H1 (cell line): ENCODE measurements around the gene KLHL17. TPM values are rescaled to one million over a fixed set of nuclear protein-coding genes. Genes with fewer than 3 reads are reported as not detected.

Experiments
- CTCF ChIA-PET: fragments of 300-600 bp; sonication (Branson Sonifier 250); formaldehyde crosslinking; loops from one replicate; lab custom pipeline; 2021; ENCODE audit not compliant: partially characterized antibody; lab: Charles Lee
- POLR2A ChIA-PET: fragments of 300-600 bp; sonication (Branson Sonifier 250); formaldehyde crosslinking; loops from one replicate; lab custom pipeline; 2021; ENCODE audit warnings: inconsistent platforms; ENCODE audit not compliant: partially characterized antibody; lab: Charles Lee
- DNase-seq, 2 experiments: peaks; one replicate each; pipeline versions ENCODE4 v3.0.0 to v3.0.0-alpha.2; 2010 to 2022; ENCODE audit warnings: low spot score in 2 of 2, low read depth in 1 of 2, mixed read lengths in 1 of 2
- FAIRE-seq: peaks from 2 replicates; lab custom pipeline; 2011; peaks lifted over from hg19 to GRCh38; lab: Jason Lieb, UNC
- H2AFZ ChIP-seq: 2 replicates; pipeline ENCODE4 v1.8.1; 2012; ENCODE audit warnings: low read length, inconsistent platforms
- H2AK5ac ChIP-seq: 2 replicates; pipeline ENCODE4 v1.6.1; 2013; ENCODE audit warnings: low read depth, low read length
- H2BK120ac ChIP-seq: replicated peaks from 2 replicates; pipeline ENCODE3; 2013; ENCODE audit warnings: low read depth, low read length, inconsistent platforms
- H2BK12ac ChIP-seq: 2 replicates; pipeline ENCODE4 v1.6.1; 2013; ENCODE audit warnings: low read depth, low read length
- H2BK15ac ChIP-seq: 2 replicates; pipeline ENCODE4 v1.6.1; 2013; ENCODE audit warnings: low read length
- H2BK20ac ChIP-seq: 2 replicates; pipeline ENCODE4 v1.6.1; 2013; ENCODE audit warnings: low read length
- H2BK5ac ChIP-seq: 2 replicates; pipeline ENCODE4 v1.6.1; 2013; ENCODE audit warnings: low read depth, low read length
- H3K14ac ChIP-seq: 2 replicates; pipeline ENCODE4 v1.6.1; 2013; ENCODE audit warnings: inconsistent platforms; ENCODE audit not compliant: insufficient read length
- H3K18ac ChIP-seq: 2 replicates; pipeline ENCODE4 v1.6.1; 2013; ENCODE audit warnings: low read length; ENCODE audit errors: extremely low read depth
- H3K23ac ChIP-seq: 2 replicates; pipeline ENCODE4 v1.6.1; 2013; ENCODE audit warnings: inconsistent platforms; ENCODE audit not compliant: insufficient read length
- H3K23me2 ChIP-seq: 2 replicates; pipeline ENCODE4 v1.6.1; 2013; ENCODE audit warnings: low read depth, low read length
- H3K27ac ChIP-seq: 2 replicates; pipeline ENCODE4 v1.6.1; 2011; ENCODE audit warnings: low read depth, low read length, inconsistent platforms
- H3K27me3 ChIP-seq, 4 experiments: replicated peaks in 1 of 4; 1 replicate in 1 of 4; 2 replicates in 3 of 4; pipeline versions ENCODE4 v1.6.1 to v1.8.1; 2011 to 2013; ENCODE audit warnings: low read length in 3 of 4, mild to moderate bottlenecking in 3 of 4, inconsistent platforms in 2 of 4, mixed read lengths in 2 of 4, moderate library complexity in 1 of 4; ENCODE audit not compliant: control insufficient read depth in 3 of 4, insufficient read depth in 3 of 4; ENCODE audit errors: extremely low read depth in 1 of 4
- H3K36me3 ChIP-seq, 4 experiments: 2 replicates each; pipeline versions ENCODE4 v1.6.1 to v1.8.1; 2011 to 2013; ENCODE audit warnings: mild to moderate bottlenecking in 4 of 4, low read length in 3 of 4, moderate library complexity in 2 of 4, control low read depth in 1 of 4, inconsistent platforms in 1 of 4; ENCODE audit not compliant: insufficient read depth in 4 of 4, control insufficient read depth in 2 of 4
- H3K4ac ChIP-seq: replicated peaks from 2 replicates; pipeline ENCODE3; 2013; ENCODE audit warnings: low read length, low read depth, mixed read lengths, inconsistent platforms; ENCODE audit not compliant: insufficient read length
- H3K4me1 ChIP-seq, 4 experiments: replicated peaks in 1 of 4; 1 replicate in 1 of 4; 2 replicates in 3 of 4; pipeline versions ENCODE4 v1.6.1 to v1.8.1; 2011 to 2013; ENCODE audit warnings: low read length in 3 of 4, inconsistent platforms in 2 of 4, mixed read lengths in 1 of 4; ENCODE audit not compliant: insufficient read depth in 4 of 4, control insufficient read depth in 3 of 4
- H3K4me2 ChIP-seq, 2 experiments: 2 replicates each; pipeline versions ENCODE4 v1.6.1 to v1.8.1; 2011 to 2013; ENCODE audit warnings: low read depth in 2 of 2, low read length in 2 of 2, control low read depth in 1 of 2, inconsistent platforms in 1 of 2, mild to moderate bottlenecking in 1 of 2; ENCODE audit not compliant: insufficient read depth in 1 of 2
- H3K4me3 ChIP-seq, 4 experiments: fragments of 200-600, 300-600 bp in 1 of 4; sonication (generic), shearing (Covaris generic), sonication (Bioruptor Twin) in 1 of 4; 2 replicates each; pipeline versions ENCODE4 v1.5.1 to v1.8.1; 2011 to 2016; ENCODE audit warnings: low read length in 4 of 4, low read depth in 3 of 4, control low read depth in 2 of 4, inconsistent platforms in 2 of 4, mild to moderate bottlenecking in 2 of 4, mixed read lengths in 1 of 4, moderate library complexity in 1 of 4; ENCODE audit not compliant: insufficient read depth in 2 of 4; ENCODE audit errors: extremely low read depth in 1 of 4
- H3K56ac ChIP-seq: replicated peaks from 2 replicates; pipeline ENCODE3; 2013; ENCODE audit warnings: low read depth, mild to moderate bottlenecking, mixed read lengths, low read length, inconsistent platforms; ENCODE audit not compliant: insufficient read length
- H3K79me1 ChIP-seq: 2 replicates; pipeline ENCODE4 v1.6.1; 2013; ENCODE audit warnings: low read depth, low read length, control low read depth
- H3K79me2 ChIP-seq, 2 experiments: 2 replicates each; pipeline versions ENCODE4 v1.6.1 to v1.8.1; 2012 to 2013; ENCODE audit warnings: low read length in 2 of 2, mild to moderate bottlenecking in 2 of 2, inconsistent platforms in 1 of 2; ENCODE audit not compliant: insufficient read depth in 2 of 2, control insufficient read depth in 1 of 2
- H3K9ac ChIP-seq, 4 experiments: replicated peaks in 1 of 4; 1 replicate in 1 of 4; 2 replicates in 3 of 4; pipeline versions ENCODE4 v1.6.1 to v1.8.1; 2011 to 2013; ENCODE audit warnings: low read depth in 3 of 4, low read length in 3 of 4, control low read depth in 2 of 4, mild to moderate bottlenecking in 2 of 4, moderate library complexity in 2 of 4, inconsistent platforms in 1 of 4; ENCODE audit errors: extremely low read depth in 1 of 4
- H3K9me3 ChIP-seq, 2 experiments: 2 replicates each; pipeline versions ENCODE4 v1.6.1 to v1.8.1; 2012 to 2013; ENCODE audit warnings: mild to moderate bottlenecking in 2 of 2, moderate library complexity in 2 of 2, control low read depth in 1 of 2, inconsistent platforms in 1 of 2, low read depth in 1 of 2, low read length in 1 of 2, mixed read lengths in 1 of 2; ENCODE audit not compliant: insufficient read depth in 2 of 2
- H4K20me1 ChIP-seq, 2 experiments: replicated peaks in 1 of 2; 2 replicates each; pipeline versions ENCODE3 to v1.8.1; 2011 to 2013; ENCODE audit warnings: inconsistent platforms in 2 of 2, low read length in 2 of 2, mild to moderate bottlenecking in 1 of 2; ENCODE audit not compliant: insufficient read depth in 2 of 2, control insufficient read depth in 1 of 2
- H4K5ac ChIP-seq: 2 replicates; pipeline ENCODE4 v1.6.1; 2013; ENCODE audit warnings: low read length, low read depth, mixed read lengths, inconsistent platforms; ENCODE audit not compliant: insufficient read length
- H4K8ac ChIP-seq: 2 replicates; pipeline ENCODE4 v1.8.0; 2013; ENCODE audit warnings: mild to moderate bottlenecking, moderate library complexity, low read length, inconsistent platforms; ENCODE audit not compliant: insufficient read depth; ENCODE audit errors: extremely low read depth
- H4K91ac ChIP-seq: replicated peaks from 2 replicates; pipeline ENCODE3; 2013; ENCODE audit warnings: low read length, mixed read lengths, inconsistent platforms; ENCODE audit not compliant: insufficient read length
- ASH2L ChIP-seq: fragments of 200-600, 300-600 bp; sonication (generic); IDR thresholded peaks from one replicate; pipeline ENCODE4 v1.7.1; 2017; ENCODE audit warnings: low read length
- CHD2 ChIP-seq: IDR thresholded peaks from 2 replicates; pipeline ENCODE4 v1.6.1; 2012; ENCODE audit warnings: low read length, improper control_type of control experiment
- EZH2 ChIP-seq: fragments of 200-600 bp; sonication (generic); IDR thresholded peaks from 2 replicates; pipeline ENCODE4 v1.7.1; 2012; ENCODE audit warnings: low read depth, mild to moderate bottlenecking, moderate library complexity, low read length, inconsistent platforms; ENCODE audit not compliant: severe bottlenecking
- FOSL1 ChIP-seq: IDR thresholded peaks from 2 replicates; pipeline ENCODE4 v1.6.1; 2011; ENCODE audit warnings: mild to moderate bottlenecking, low read depth, low read length, moderate library complexity; ENCODE audit not compliant: insufficient read depth
- JUND ChIP-seq: IDR thresholded peaks from 2 replicates; pipeline ENCODE4 v1.6.1; 2011; ENCODE audit warnings: mild to moderate bottlenecking, improper control_type of control experiment, low read length
- POLR2A ChIP-seq, 2 experiments: IDR thresholded peaks; 1 replicate in 1 of 2; 2 replicates in 1 of 2; pipeline ENCODE4 v1.6.1; 2011; ENCODE audit warnings: low read depth in 2 of 2, low read length in 2 of 2, mild to moderate bottlenecking in 2 of 2; ENCODE audit errors: control extremely low read depth in 1 of 2
- RNF2 ChIP-seq: fragments of 200-900, 300-1000 bp; sonication (generic); IDR thresholded peaks from 2 replicates; pipeline ENCODE4 v1.7.1; 2016; ENCODE audit warnings: borderline replicate concordance, low read depth, mild to moderate bottlenecking, antibody characterized with exemption, low read length; ENCODE audit not compliant: poor library complexity, severe bottlenecking; ENCODE audit errors: missing control alignments
- SP1 ChIP-seq: IDR thresholded peaks from 2 replicates; pipeline ENCODE4 v1.6.1; 2011; ENCODE audit warnings: low read depth, low read length
- SUZ12 ChIP-seq: fragments of 200-600 bp; sonication (generic); IDR thresholded peaks from 2 replicates; pipeline ENCODE4 v1.6.1; 2012; ENCODE audit warnings: mild to moderate bottlenecking, inconsistent platforms, low read length, moderate library complexity, mixed read lengths
- WGBS, 2 experiments: shearing (Covaris generic) in 1 of 2; methylation state at CpG; one replicate each; pipeline versions ENCODE4 v1.1.6 to v1.1.7; 2013 to 2015; ENCODE audit warnings: low lambda C conversion rate in 2 of 2, mixed read lengths in 2 of 2, inconsistent platforms in 1 of 2, low coverage in 1 of 2, missing lambda C conversion rate in 1 of 2; ENCODE audit not compliant: insufficient replicate concordance in 2 of 2, insufficient coverage in 1 of 2, insufficient read length in 1 of 2; ENCODE audit errors: extremely low coverage in 1 of 2, missing lambda C conversion rate in 1 of 2; 5-methylcytosine and 5-hydroxymethylcytosine counted together
- polyA plus RNA-seq, 7 experiments: library from polyadenylated mRNA; depleted of rRNA in 3 of 7; stranded (reverse) in 5 of 7; unstranded in 2 of 7; fragments of >200 nt in 5 of 7; fragments of 200-250 nt in 2 of 7; gene quantifications; 1 replicate in 5 of 7; 2 replicates in 1 of 7; 4 replicates in 1 of 7; pipeline versions ENCODE4 v1.2.1 to v1.2.3, GENCODE V29; 2011 to 2013; ENCODE audit warnings: missing spikeins in 2 of 7, mixed read lengths in 2 of 7
- total RNA-seq: library from RNA; stranded (reverse); fragmentation: NEBNext Ultra II Directional; extraction: Animal tissue kit (Norgen Biotek cat#: 25700); gene quantifications from 2 replicates; pipeline ENCODE4 v1.2.1, GENCODE V29; 2021

The KLHL17 gene
- total and polyA plus RNA-seq, 2 of the 8 experiments (the other 6 are each of a cell fraction or from before 2014, with no cell fraction given) = 32.6 to 36.1 TPM

- POLR2A ChIA-PET = no interaction called here
- peaks cover 6% of the 10 kb centered on the region; the same call in 1 of the 2 replicates for H3K23me2 ChIP-seq
- no peak overlapping the region for H3K27ac ChIP-seq
- H4K5ac ChIP-seq = no peak overlapping the region
- H2BK12ac ChIP-seq = peak overlapping the region; percentile 90; the same call in 1 of the 2 replicates
- H3K4me1 ChIP-seq = peaks cover 0 to 41% (median 22%) of the 10 kb centered on the region in 4 experiments; a peak in 6 of 7 replicates
- WGBS, 2 experiments = 2% methylated on average over 63 of the region's 120 CpGs; no CpG with 5 or more reads in 1 of the 2 experiments
- no peaks in the 10 kb centered on the region for H3K79me2 ChIP-seq
- DNase-seq = peak in 1 of 2 experiments; percentile 75
- CTCF ChIA-PET = no interaction called here
- no peak overlapping the region for H3K23ac ChIP-seq
- H4K20me1 ChIP-seq = peaks cover 21 to 38% of the 10 kb centered on the region in 2 experiments
- H3K4me3 ChIP-seq = peak overlapping the region; percentile 16 to 60 (median 22); a peak in 7 of 8 replicates
- H3K79me1 ChIP-seq = no peaks in the 10 kb centered on the region
- H4K8ac ChIP-seq = peak overlapping the region; percentile 47; the same call in 1 of the 2 replicates
- H2BK5ac ChIP-seq = no peak overlapping the region
- H3K9me3 ChIP-seq = no peaks in the 10 kb centered on the region
- H3K14ac ChIP-seq = no peak overlapping the region
- no peak overlapping the region for H4K91ac ChIP-seq
- H3K4me2 ChIP-seq = peak overlapping the region; percentile 60 to 88
- H3K56ac ChIP-seq = no peak overlapping the region
- peaks cover 0 to 8% (median 0%) of the 10 kb centered on the region in 4 experiments; a peak in 1 of 8 replicates for H3K36me3 ChIP-seq
- no peak overlapping the region for H3K9ac ChIP-seq
- no peak overlapping the region for H2AK5ac ChIP-seq
- H3K4ac ChIP-seq = no peak overlapping the region
- FAIRE-seq = no peak
- H2BK15ac ChIP-seq = peak overlapping the region; percentile 61; the same call in 1 of the 2 replicates
- no peak overlapping the region; the same call in 1 of the 2 replicates for H3K18ac ChIP-seq
- H3K27me3 ChIP-seq = peaks cover 91 to 99% (median 97%) of the 10 kb centered on the region in 4 experiments
- no peak overlapping the region for H2BK20ac ChIP-seq
- peak overlapping the region; percentile 47; the same call in 1 of the 2 replicates for H2AFZ ChIP-seq
- H2BK120ac ChIP-seq = no peak overlapping the region
- TF ChIP-seq SP1 (no peak), SUZ12 (peak; percentile 81), RNF2 (peak; percentile 75), POLR2A (IDR thresholded peaks at IDR 0.05; ENCODE audit: control extremely low read depth in 1 of 2, low read depth in 2 of 2, low read length in 2 of 2) (no peak), EZH2 (peak; percentile 81), JUND (no peak), ASH2L (peak; percentile 44), FOSL1 (0 out of 2 replicates have a peak, but pooled peaks have one; percentile 45), CHD2 (no peak)
These were observed 35.5 kb upstream of the KLHL17 start for GRCh38 chr1:924656-925560.
